ENCODE data around the gene RHBDD1. TPM values are rescaled to one million over a fixed set of nuclear protein-coding genes. Genes with fewer than 3 reads are reported as not detected.

The RHBDD1 gene
- total RNA-seq (10 to 100 TPM; 18.5 to 95.8 (median 62.4) TPM), polyA plus RNA-seq (10 to 100 TPM; 11.5 to 44.9 TPM)
- long read RNA-seq, donor 1, full-length matches to known transcripts: 12 of 18 reads
- long read RNA-seq, donor 1, partial matches to known transcripts: 2 of 18 reads
- long read RNA-seq, donor 1, other reads (novel, unspliced or antisense): 4 of 18 reads
- long read RNA-seq, donor 2, full-length matches to known transcripts: 4 of 4 reads
- long read RNA-seq, donor 2, partial matches to known transcripts: 0 of 4 reads
- long read RNA-seq, donor 2, other reads (novel, unspliced or antisense): 0 of 4 reads
- long read RNA-seq, donor 3, full-length matches to known transcripts: 12 of 25 reads
- long read RNA-seq, donor 3, partial matches to known transcripts: 1 of 25 reads
- long read RNA-seq, donor 3, other reads (novel, unspliced or antisense): 12 of 25 reads

- 1% methylated on average over 57 to 75 of the region's 75 CpGs for WGBS, 3 donors
- intact Hi-C loops (cut with DNase I): loop anchor here in 3 of 4 donors (10.0 kb wide), 1 partner anchor 149 kb away; no protein-coding TSS in a partner anchor
- peak; percentile 92 to 96 (median 93) for DNase-seq
- H3K27me3 ChIP-seq: no peaks in the 10 kb centered on the region
- H3K36me3 ChIP-seq: no peaks in the 10 kb centered on the region
- TF ChIP-seq POLR2A (IDR thresholded peaks at IDR 0.05) (peak; percentile 84), CTCF (IDR thresholded peaks at IDR 0.05) (no peak), EP300 (IDR thresholded peaks at IDR 0.05) (no peak)
- H3K4me1 ChIP-seq (ENCODE audit: insufficient read depth): no peaks in the 10 kb centered on the region
- H3K9me3 ChIP-seq: no peaks in the 10 kb centered on the region
- H3K4me3 ChIP-seq: peak within 1 kb of the TSS; percentile 85
- H3K27ac ChIP-seq: peak within 1 kb of the TSS; percentile 90 to 95
Measured at GRCh38 chr2:226835796-226836547, at the start of gene RHBDD1. Gene RHBDD1 (plus strand): TSS chr2:226836054. CDS start chr2:226864694, 28,640 bp downstream.

- peaks cover 10% of the 10 kb centered on the region for H3K4me1 ChIP-seq (ENCODE audit: insufficient read depth)
- intact Hi-C loops (cut with DNase I): no loop called here
- H3K27me3 ChIP-seq: no peaks in the 10 kb centered on the region
- TF ChIP-seq CTCF (IDR thresholded peaks at IDR 0.05) (no peak), POLR2A (IDR thresholded peaks at IDR 0.05) (no peak), EP300 (IDR thresholded peaks at IDR 0.05) (no peak)
- no peaks in the 10 kb centered on the region for H3K36me3 ChIP-seq
- no peaks in the 10 kb centered on the region for H3K9me3 ChIP-seq
- H3K27ac ChIP-seq: peak overlapping the region in 1 of 2 donors; percentile 90
- H3K4me3 ChIP-seq: no peak overlapping the region
- no peak for DNase-seq
Measured at GRCh38 chr2:226788064-226788463, 47.8 kb upstream of the RHBDD1 start.

DNA sequence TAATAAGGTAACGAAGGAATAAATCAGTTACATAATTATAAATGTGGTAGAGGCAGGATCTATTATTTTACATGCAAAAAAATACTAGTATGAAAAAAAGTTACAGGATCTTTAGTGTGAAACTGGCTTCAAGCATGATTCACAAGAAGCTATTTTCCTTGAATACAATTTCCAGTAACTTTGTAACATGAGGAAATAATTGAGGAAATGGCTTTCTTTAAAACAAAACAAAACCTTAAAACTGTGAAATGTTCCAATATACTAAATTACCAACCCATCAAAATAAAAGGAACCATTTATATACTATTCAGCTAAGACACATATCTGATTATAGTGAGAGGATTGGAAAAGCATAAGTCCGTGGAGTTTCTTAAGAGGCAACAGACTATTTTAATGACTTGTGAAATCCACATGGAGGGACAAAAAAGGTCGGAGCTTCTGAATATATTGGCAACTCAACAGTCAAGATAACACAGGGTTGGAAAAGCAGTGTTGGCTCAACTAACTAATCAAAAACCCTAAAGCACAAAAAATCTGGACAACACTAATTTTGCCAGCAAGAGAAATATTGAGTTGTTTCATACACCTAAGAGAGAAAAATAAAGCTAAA lies 46.9 kb upstream of the RHBDD1 start:
- Histone ChIP-seq H3K27me3 (no peaks in the 10 kb centered on the region), H3K27ac (peak overlapping the region; percentile 18 to 90)

More for the DNA sequence above, 46.9 kb upstream of the RHBDD1 start:
- no peak for DNase-seq
- TF ChIP-seq CTCF (IDR thresholded peaks at IDR 0.05) (no peak), EP300 (IDR thresholded peaks at IDR 0.05) (no peak), POLR2A (IDR thresholded peaks at IDR 0.05) (no peak)
- no peaks in the 10 kb centered on the region for H3K36me3 ChIP-seq
- no peaks in the 10 kb centered on the region for H3K9me3 ChIP-seq
- no peak overlapping the region for H3K4me3 ChIP-seq
- intact Hi-C loops (cut with DNase I): no loop called here
- WGBS, 3 donors: 15 to 23% (median 20%) methylated on average over 3 of the region's 3 CpGs
- H3K4me1 ChIP-seq (ENCODE audit: insufficient read depth): peaks cover 10% of the 10 kb centered on the region
